ENCODE results near the gene LIN54. TPM values are rescaled to one million over a fixed set of nuclear protein-coding genes. Genes with fewer than 3 reads are reported as not detected.

The LIN54 gene
- total and polyA plus RNA-seq, 9 of the 15 experiments (the other 6 are each of a cell fraction or from before 2014, with no cell fraction given) = 2.2 to 22.5 (median 15.8) TPM

DNA sequence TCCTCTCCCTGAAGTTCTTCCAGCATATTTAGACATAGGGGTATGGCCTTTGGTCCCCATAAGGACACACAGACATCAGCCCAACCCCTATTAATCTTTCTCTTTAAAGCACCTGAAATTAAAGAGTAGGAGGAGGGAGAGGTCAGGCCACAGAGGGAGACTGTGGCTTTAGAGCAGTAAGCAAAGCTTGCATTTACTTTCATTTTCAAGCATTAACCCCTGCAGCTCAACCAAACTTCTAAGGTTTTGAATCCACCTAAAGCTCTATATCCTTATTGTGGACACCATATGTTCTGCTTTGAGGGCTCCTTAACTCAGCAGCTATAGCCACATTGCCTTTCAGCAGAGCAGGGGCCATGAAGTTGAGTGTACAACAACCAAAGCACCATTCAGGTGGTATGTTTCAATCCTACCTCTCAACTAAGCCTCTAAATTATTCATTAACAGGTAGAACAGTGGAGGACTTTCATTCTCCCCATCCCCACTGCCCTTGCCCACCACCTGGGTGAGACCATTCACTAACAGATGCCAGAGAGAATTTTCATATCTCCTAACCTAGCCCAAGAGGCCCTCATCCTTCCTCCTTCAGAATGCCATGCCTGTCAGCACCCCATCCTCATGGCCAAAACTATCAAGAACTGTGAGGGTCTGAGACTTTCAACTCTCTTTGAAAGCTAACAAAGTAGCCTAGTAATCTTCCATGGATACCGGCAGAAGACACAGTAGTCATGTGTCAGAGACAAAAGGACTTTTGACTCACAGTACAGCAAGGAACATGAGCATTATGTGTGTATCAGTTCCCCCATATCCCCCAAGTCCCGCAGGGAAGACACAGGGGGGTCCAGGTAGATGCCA is 20.8 kb downstream of the LIN54 start (continued):
- TF ChIP-seq, protein P1, sequence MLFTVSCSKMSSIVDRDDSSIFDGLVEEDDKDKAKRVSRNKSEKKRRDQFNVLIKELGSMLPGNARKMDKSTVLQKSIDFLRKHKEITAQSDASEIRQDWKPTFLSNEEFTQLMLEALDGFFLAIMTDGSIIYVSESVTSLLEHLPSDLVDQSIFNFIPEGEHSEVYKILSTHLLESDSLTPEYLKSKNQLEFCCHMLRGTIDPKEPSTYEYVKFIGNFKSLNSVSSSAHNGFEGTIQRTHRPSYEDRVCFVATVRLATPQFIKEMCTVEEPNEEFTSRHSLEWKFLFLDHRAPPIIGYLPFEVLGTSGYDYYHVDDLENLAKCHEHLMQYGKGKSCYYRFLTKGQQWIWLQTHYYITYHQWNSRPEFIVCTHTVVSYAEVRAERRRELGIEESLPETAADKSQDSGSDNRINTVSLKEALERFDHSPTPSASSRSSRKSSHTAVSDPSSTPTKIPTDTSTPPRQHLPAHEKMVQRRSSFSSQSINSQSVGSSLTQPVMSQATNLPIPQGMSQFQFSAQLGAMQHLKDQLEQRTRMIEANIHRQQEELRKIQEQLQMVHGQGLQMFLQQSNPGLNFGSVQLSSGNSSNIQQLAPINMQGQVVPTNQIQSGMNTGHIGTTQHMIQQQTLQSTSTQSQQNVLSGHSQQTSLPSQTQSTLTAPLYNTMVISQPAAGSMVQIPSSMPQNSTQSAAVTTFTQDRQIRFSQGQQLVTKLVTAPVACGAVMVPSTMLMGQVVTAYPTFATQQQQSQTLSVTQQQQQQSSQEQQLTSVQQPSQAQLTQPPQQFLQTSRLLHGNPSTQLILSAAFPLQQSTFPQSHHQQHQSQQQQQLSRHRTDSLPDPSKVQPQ (CRISPR knock-in tag; IDR thresholded peaks at IDR 0.05; ENCODE audit: borderline replicate concordance) = no peak
- TF ChIP-seq, protein P2, sequence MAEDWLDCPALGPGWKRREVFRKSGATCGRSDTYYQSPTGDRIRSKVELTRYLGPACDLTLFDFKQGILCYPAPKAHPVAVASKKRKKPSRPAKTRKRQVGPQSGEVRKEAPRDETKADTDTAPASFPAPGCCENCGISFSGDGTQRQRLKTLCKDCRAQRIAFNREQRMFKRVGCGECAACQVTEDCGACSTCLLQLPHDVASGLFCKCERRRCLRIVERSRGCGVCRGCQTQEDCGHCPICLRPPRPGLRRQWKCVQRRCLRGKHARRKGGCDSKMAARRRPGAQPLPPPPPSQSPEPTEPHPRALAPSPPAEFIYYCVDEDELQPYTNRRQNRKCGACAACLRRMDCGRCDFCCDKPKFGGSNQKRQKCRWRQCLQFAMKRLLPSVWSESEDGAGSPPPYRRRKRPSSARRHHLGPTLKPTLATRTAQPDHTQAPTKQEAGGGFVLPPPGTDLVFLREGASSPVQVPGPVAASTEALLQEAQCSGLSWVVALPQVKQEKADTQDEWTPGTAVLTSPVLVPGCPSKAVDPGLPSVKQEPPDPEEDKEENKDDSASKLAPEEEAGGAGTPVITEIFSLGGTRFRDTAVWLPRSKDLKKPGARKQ (CRISPR knock-in tag; IDR thresholded peaks at IDR 0.05) = no peak
- TF ChIP-seq, protein P3, sequence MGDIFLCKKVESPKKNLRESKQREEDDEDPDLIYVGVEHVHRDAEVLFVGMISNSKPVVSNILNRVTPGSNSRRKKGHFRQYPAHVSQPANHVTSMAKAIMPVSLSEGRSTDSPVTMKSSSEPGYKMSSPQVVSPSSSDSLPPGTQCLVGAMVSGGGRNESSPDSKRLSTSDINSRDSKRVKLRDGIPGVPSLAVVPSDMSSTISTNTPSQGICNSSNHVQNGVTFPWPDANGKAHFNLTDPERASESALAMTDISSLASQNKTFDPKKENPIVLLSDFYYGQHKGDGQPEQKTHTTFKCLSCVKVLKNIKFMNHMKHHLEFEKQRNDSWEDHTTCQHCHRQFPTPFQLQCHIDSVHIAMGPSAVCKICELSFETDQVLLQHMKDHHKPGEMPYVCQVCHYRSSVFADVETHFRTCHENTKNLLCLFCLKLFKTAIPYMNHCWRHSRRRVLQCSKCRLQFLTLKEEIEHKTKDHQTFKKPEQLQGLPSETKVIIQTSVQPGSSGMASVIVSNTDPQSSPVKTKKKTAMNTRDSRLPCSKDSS (IDR thresholded peaks at IDR 0.05; ENCODE audit: low read depth, partially characterized antibody) = no peak
- TF ChIP-seq BCOR (IDR thresholded peaks at IDR 0.05) (no peak), MCM3 (IDR thresholded peaks at IDR 0.05) (no peak)
